Measurements from ENCODE around the gene TNFAIP2.

TNFAIP2 gene, protein sequence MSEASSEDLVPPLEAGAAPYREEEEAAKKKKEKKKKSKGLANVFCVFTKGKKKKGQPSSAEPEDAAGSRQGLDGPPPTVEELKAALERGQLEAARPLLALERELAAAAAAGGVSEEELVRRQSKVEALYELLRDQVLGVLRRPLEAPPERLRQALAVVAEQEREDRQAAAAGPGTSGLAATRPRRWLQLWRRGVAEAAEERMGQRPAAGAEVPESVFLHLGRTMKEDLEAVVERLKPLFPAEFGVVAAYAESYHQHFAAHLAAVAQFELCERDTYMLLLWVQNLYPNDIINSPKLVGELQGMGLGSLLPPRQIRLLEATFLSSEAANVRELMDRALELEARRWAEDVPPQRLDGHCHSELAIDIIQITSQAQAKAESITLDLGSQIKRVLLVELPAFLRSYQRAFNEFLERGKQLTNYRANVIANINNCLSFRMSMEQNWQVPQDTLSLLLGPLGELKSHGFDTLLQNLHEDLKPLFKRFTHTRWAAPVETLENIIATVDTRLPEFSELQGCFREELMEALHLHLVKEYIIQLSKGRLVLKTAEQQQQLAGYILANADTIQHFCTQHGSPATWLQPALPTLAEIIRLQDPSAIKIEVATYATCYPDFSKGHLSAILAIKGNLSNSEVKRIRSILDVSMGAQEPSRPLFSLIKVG

DNA sequence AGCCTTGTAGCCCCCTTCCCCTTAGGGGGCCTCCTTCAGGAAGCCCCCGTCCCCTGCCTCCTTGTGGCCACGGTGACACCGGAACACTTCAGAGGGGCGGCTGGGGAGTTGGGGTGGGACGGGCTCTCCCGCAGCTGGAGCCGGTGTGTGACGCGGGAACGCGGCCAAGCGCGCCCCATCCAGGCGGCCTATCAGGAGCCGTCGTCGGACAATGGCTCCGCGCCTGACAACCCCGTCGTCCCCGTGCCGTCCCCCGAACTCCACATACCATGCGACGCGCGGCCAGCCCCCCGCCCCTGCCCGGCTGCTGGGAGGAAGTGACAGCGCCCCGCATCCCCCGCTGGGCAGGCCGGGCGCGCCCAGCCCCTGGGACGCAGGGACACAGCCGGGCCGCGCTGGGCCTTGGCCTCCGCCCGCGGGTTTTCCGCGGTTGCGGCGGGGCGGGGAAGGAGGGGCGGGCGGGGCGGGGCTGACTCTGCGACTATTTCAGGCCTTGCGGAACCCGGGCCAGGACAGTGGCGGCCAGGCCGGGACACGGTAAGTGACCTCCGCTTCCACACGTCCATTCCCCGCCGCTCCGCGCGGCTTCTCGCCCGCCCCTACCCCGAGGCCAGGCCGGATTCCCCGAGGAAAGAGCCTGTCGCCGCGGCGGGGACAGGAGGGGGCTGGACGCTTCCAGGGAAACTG, at the start of gene TNFAIP2:
TNFAIP2 (plus strand) TSS at position 515 of the 687 bp plus-strand sequence. CDS start 2,997 bp downstream, outside the sequence.
- no peak for DNase-seq (ENCODE audit: low read depth)

DNA sequence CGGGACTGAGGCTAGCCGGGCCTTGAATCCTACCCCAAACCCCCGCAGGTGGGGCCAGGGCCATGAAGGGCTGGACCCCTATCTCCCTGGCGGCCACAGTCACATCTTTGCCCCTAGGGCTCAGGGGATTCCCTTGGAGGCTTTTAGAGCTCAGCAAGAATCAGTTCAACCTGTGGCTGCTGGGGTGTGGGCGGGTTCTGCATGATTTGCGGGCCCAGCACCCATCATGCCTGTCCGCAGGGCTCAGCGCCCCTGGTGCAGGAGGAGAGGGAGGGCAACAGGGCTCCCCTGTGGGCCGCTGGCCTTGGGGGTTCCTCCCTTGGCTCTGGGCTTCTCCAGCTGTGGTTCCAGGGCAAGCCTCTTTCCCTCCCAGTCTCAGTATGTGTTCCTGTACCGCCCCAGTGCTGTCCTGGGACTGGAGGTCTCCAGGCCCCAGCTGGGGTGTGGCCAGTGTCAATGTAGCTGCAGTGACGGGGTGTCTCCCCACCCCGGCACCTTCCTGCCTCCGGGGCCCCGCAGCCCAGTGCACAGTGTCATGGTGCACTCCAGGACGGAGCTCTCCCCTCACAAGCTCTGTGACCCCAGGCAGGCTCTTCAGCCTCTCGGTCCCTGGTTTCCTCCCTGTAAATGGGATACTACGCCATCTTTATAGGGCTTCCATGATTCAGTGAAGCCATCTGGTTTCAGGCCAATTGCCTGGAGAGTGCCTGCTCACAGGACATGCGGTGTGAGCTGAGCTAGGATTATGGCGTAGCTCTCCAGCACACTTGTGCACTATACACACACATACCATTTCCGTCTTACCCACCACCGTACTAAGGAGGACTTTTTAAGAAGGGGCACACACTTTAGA, 49.2 kb upstream of the TNFAIP2 start:
- DNase-seq (ENCODE audit: low read depth) = no peak

DNA sequence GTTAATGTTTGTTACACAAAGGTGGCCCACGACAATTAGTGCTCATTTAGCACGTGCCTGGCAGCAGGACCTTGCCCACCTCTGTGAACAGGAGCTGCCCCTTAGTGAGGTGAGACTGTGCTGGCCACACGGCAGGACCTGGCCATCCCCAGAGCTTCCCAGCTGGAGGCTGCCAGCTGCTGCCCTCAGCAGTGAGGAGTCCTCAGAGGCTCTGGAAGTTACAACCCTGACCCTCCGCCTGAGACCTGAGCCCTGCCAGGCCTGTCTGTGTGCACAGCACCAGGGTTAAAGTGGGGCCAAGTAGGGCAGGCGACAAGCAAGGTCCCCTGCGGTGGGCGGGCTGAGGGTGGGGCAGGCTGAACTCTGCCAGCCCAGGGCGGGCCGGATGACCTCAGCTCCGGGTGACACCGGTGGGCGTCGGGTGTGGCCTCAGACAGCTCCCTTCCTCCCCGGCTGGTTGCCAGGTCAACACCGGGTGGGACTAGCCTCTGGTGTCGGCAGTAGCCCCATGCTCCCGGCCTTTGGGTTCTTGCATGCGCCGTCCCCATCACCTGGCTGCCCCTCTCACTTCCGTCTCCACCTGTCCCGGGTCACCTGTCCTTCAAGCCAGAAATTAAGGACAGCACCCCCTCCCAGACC, 48.4 kb upstream of the TNFAIP2 start:
- no peak for DNase-seq (ENCODE audit: low read depth)

DNA sequence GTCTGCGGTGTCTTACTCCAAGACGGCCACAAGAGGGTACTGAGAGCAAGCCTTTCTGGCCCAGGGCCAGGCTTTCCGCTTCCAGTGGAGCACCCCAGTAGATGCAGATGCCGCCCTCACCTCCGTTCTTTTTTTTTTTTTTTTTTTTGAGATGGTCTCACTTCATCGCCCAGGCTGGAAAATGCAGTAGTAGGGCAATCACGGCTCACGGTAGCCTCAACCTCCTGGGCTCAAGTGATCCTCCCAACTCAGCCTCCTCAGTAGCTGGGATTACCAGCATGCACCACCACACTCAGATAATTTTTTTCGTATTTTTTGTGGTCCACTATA, 44.9 kb upstream of the TNFAIP2 start:
- DNase-seq (ENCODE audit: low read depth) = peak; percentile 42

DNA sequence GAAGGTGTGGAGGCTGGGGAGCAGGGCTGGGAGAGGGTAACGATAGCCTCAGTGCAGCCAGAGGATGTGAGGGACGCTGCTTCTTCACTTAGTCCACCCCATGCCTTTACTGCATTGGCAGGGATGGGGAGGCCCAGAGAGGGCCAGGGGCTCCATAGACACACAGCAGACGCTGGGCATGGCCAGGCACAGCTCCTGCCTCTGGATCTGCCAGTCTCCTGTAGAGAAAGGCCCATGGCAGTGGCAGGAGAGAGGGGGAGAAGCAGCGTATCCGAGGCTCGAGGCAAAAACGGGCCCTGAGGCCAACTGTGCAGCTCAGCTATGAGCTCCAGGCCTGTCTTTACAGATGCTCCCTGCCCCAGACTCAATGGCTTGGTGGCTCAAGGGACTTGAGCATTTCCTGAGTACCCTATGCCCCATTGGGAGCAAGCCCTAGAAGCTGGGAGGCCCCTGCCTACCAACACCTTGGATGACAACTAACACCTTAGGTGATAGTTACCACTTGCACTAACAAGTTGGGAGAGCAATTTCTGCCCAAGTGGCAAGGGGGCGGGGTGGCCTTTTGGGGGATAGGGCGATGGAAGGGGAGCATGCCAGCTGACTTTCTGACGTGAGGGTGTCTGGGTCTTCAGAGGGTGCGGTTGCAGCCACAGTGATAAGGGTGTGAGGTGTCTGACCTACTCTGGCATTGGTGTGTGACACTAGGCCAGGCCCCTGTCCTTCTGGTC, 44.2 kb upstream of the TNFAIP2 start:
- no peak for DNase-seq (ENCODE audit: low read depth)

DNA sequence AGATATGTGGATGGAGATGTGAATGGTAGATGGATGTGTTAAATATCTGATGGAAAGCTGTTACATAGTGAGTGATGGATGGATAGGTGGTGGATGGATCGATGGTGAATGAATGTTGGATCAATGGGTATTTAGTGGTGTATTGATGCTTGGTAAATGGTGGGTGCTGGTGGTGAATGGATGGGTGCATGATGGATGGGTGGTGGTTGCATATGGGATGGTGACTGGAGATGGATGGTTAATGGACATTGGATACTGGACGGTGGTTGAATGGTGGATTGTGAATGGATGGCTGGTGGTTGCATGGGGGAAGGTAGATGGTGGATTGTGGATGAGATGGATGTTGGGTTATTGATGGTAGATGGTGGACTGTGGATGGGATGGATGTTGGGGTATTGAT, 41.3 kb upstream of the TNFAIP2 start:
- no peak for DNase-seq (ENCODE audit: low read depth)

DNA sequence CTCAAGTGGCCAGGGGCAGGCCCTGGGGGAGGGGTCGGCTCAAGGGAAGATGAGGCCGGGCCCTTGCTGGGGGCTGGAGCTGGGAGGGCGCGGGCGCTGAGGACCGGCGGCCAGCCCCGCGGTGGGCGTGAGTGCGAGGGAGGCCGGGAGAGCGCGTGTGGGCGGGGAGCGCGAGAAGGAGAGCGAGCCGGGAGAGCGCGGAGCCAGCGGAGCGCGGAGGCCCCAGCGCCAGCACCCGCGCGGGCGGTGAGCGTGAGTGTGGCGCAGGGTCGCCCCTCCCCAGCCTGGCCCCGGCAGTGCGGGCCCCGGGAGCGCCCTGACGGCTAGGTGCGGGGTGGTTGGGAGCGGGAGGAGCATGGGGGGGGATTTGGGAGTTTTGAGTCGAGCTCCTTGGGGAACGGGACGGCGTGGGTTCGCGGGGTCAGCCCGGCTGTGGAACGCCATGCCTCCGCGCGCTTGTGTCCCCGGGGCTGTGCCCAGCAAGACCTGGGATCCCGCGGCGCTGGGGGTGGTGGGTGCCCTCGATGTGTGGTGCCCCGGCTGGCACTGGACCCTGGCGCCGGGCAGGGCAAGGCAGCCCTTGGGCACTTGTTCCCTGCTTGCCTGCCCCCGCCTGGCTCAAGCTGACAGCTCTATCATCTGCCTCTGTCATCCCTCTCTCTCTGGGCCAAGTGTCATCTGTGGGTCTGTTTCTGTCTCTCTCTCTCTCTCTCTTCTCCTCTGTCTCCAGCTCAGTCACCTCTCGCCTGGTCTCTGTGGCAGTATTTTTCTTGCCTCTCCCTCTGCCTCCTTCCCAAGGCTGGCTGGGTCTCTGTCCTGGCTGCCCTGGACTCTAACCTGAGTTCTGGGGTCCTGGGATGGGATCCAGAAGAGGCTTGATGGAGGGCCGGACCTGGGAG, 39.0 kb upstream of the TNFAIP2 start, which contains the start of gene LBHD2:
LBHD2 (plus strand) TSS at position 190 of the 899 bp plus-strand sequence. CDS start 1,803 bp downstream, outside the sequence.
- no peak for DNase-seq (ENCODE audit: low read depth)

DNA sequence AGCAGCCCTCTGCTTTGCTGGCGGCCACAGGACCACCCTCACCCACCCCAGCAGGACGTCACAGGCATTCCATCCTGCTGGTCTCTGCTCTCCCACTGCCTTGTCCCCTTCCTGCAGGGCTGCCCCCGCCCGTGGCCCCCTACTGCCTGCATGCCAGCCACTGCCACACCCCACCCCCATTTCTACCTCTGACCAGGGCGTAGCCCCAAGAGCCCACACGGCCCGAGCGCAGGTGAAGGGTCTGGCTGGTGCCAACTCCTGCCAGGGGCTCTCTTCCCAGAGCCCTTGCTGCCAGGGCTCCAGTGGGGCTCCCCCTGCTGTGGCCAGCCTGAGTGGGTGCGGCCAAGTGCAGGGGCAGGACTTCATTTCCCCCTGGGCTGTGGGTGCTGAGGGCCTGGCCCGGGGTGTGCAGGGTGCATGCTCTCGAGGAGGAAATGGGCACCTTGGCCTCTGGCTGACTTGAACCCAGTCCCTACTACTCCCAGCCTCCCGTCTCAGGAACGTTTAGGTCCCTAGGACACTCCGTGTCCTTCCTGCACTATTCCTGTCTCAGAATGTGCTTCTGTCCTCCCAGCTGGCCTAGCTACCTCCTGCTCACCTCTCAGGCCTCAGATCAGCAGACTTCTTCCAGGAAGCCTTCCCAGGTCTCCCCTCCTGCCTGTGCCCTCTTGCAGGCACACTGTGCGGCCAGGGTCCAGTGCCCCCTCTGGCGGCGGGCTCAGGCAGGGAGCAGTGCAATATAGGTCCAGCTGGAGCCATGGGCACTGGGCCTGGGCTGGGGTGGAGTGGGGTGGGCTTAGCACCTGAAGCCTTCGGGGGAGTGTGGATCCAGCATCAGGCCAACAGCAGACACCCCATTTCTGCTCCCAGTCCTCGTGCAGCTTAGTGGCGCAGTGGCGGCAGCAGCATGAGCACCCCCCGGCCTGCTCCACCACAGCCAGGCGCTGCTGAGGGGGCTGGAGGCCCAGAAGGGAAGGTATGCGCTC, 37.9 kb upstream of the TNFAIP2 start:
- no peak for DNase-seq (ENCODE audit: low read depth)

DNA sequence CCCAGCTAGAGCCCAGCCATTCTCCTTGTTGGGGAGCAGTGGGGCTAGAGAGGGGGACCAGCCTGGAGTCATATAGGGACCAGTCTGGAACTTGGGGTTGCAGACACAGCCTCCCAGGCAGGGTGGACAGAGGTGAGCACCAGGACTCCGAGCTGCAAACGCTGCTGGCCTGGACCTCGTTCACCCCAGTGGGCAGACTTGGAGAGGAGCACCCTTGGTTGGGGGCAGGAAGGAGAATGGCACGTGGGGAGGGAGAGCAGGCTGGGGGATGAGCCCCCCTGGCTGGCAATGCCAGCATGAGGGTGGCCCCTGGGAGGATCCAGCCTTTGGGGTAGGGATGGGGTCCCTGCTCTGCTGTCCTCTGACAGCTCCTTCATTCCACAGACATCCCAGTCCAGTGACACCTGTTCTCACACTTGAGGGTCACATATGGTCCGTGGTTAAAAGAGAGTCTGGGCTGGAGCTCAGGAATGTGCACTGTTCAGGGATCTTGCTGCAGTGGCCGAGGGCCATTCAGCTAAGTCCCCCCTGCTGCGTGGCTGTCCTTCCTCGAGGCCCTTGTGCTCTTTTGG, 36.4 kb upstream of the TNFAIP2 start:
- no peak for DNase-seq (ENCODE audit: low read depth)

DNA sequence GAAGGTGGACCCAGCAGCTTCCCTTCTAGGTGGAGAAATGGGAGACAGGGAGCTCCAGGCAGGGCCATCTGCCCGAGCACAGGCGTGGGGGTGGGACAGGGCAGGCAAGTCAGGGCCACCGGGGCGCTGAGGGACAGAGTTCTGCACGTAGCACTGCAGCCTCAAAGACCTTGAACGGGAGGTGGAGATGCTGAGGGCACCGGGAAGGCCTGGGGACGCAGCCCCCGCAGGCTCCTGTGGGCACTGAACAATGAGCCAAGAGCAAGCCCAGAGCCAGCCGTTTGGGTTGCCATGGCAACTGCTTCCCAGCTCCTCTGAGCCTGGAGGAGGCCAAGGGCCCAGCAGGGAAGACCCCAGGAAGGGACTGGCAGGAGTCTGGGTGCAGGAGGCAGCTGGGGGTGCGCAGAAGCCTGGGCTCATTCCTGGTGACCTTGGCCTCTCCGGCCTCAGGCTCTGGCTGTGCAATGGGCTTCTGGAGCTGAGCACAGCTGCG, 35.9 kb upstream of the TNFAIP2 start:
- no peak for DNase-seq (ENCODE audit: low read depth)

DNA sequence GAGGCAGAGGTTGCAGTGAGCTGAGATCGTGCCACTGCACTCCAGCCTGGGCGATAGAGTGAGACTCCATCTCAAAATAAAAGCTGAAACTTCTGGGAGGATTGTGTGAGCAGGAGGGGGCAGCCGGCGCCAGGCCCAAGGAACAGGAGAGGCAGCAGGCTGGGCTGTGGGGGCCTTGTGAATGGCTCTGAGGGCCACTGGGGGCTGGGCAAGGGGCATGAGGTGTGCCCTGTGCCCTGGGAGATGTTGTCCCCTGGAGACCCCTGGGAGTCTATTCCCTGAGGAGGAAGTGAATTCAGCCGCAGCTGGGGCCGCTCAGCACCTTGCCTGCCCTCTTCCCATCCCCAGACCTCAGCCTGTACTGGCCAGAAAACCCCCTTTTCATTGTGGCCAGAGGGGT, 34.3 kb upstream of the TNFAIP2 start:
- DNase-seq (ENCODE audit: low read depth) = no peak

DNA sequence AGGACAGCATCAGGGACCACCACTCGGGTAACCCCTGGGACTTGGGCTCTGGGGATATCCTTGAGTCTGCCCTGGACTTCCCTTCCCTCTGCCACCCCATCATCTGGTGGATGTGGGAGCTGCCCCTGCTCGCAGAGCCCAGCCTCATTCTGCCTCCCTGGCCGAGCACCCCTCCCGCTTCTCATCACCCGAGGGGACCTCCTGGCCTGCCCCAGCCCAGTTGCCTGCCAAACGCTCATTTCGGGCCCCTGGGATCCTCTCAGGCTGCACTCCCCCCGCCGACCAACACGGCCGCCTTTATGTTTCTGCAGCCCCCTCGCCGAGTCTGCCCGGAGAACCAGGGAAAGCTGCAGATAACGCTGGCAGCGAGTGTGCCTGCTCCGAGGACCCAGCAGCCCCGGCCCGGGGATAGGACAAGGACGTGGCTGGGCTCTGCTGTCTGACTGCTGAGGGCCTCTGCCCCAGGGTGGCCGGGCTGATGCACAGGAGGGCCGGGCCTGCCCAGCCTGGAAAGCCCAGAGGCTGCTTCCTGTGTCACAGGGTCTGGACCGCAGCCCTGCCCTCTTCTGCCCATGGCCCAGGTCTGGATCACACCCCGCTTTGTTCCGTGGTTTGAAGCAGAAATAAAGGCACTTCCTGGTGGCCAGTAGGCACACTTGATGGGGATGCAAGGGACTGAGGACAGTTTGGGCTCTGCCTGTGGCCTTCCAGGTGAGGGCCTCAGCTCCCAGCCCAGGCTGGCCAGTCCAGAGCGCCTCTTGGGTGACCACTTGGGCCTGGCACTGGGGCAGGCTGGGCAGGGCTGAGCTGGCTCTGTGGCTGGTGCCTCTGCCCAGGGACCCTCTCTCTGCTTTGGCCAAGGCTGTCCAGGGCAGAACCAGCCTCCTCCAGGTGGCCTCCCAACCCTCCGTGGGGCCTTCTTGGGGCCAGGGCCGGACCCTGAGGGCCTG, 33.6 kb upstream of the TNFAIP2 start:
- DNase-seq (ENCODE audit: low read depth) = no peak

DNA sequence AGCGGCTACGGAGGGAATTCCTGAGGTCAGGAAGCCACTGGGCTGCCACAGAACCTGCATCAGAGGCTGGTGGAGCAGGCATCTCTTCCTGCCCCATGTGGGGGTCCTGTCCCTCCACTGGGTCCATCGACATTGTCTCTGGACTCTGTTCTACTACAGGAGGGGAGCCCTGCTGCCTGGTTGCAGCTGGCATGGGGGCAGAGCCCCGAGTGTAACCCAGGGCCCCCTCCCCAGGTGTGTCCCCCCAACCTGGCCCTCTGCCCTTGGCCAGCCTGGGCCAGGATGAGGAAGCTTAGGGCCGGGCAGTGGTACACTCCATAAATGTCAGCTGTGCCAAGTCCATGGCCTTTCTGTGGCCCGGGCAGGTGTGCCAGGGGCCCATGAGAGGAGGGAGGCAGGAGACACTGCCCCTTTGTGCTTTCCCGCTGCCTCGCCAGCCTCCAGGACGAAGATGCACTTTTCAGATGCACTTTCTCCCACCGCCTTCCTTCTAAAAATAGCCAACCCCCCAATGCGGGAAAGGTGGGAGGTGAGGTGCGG, 32.7 kb upstream of the TNFAIP2 start:
- DNase-seq (ENCODE audit: low read depth) = no peak

DNA sequence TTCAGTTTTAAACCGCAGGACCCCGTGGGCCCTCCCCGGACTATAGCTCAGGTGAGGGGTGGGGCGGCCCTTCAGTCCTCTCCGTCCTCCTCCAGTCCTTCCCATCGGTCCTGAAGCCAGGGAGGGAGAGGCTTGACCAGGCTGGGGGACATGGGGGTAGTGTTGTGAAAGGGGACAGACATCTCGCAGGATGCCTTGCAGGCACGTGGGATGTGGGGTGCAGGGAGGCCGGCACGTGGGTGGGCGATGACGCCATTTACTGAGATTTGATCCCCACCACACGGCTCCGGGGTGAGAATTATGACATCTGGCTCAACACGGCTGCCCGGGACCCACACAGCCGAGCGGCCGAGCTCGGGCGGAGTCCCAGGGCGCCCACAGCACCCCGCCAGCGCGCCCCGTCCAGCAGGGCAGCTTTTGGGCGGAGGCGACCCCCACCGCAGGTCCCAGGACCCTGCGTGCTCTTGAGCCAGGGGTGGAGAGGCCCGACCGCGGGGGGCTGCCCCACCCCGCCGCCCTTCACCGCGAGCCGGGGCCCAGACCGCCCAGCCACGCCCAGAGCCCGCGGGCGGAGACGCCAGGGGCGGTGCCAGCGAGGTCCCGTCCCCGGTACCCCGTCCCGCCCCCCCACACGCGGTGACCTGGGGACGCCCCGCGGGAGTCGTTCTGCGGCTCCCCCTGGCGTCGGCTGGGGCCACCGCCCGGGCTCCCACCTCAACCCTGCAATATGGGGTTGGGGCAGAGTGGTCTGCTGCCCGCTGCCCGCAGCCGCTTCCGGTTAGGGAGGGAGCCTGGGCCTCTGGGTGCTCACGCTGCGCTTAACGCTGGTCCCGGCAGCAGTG, 32.0 kb upstream of the TNFAIP2 start:
- DNase-seq (ENCODE audit: low read depth) = peak; percentile 67

DNA sequence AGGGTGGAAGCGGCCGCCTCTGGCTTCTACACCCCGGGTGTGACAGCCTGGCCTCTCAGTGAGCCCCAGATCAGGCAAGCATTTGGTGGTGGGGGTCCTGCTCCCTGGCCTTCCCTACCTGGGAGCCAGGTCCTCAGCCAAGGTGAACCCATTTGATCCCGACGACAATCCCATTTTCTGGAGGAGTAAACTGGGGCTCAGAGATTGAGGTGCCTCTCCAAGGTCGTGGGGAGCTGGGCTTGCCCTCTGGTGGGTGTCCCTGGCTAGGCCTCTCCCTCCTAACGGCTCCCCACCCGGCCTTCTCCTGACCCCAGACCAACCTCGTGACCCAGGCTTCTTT, 31.4 kb upstream of the TNFAIP2 start:
- DNase-seq (ENCODE audit: low read depth) = no peak

Data from stimulated activated CD8-positive, alpha-beta memory T cell treated with anti-CD3 and anti-CD28 coated beads, Interleukin-12 subunit alpha, Interleukin-12 subunit beta, amount 100 ng/mL, for 4 hours (primary cell).